ENCODE measurements around the gene CFAP210.

- no peak for TF ChIP-seq POLR2AphosphoS5 (IDR thresholded peaks at IDR 0.05; ENCODE audit: low read depth, low read length)
- no peak for TF ChIP-seq TAF1 (IDR thresholded peaks at IDR 0.05; ENCODE audit: borderline replicate concordance, insufficient read depth, low read length)
Measured at GRCh38 chr2:169609264-169609663, 84.9 kb downstream of the CFAP210 start.
